Measurements from ENCODE around the gene TMEFF2.

Gene TMEFF2

DNA sequence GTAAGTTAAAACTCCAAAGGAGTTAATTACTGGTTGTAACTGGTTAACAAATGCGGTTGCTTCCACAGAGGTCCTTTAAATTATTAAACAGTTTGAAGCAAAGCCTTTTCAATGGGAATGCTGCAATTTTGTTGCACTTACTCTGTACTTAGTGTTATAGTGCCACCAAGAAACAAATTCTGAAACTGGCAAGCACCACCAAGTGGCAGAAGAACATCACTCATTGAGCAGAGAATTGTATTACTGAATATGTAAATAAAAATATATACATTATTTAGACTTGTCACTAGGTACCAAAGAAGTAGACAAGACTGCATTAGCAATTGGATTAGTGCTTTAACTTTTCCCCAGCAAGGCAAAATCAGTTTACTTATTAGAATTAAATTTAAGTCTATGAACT, 2.6 kb upstream of the TMEFF2 start:
- Mint-ChIP-seq H3K27me3 (peaks cover 22% of the 10 kb centered on the region), H3K4me3 (no peak overlapping the region), H3K4me1 (peaks cover 25% of the 10 kb centered on the region), H3K9me3 (no peaks in the 10 kb centered on the region), H3K36me3 (no peaks in the 10 kb centered on the region), H3K27ac (no peak overlapping the region)
- no peak for DNase-seq (ENCODE audit: low spot score in 2 of 2)
- no peak for ATAC-seq (ENCODE audit: low read depth)

DNA sequence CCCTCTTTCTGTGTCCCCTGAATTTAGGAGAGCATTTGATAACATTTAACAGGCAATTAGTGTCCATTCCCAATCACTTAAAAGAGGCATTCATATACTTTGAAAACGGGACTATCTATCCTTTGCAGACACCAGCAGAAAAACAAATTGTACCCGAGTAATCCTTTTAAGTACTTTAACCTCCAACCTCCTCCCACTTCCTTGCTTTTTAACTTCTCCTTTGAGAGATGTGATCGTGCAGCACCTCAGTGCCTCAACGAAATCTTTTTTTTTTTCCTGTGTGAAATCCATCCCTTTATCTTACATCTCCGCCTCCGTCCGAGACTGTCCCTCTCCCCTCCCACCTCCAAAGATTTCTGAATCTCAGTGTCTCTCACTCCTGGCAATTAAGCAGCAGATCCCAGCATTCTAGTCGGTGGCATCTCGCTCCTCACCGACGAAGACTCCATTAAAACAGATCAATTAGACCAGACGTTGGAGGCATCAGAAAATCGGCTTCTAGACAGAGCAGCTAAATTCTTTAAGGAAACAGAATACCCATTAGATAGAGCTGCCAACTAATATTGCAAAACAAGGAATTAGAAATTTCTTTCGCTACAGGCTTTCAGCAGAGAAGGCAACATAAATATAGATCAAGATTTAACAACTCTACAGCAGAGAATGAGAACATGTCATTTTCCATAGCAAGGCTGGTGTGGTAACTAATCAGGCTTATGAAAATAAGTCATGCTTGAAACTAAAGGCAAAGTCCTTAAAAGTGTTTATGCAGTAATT, 1.9 kb upstream of the TMEFF2 start:
- Mint-ChIP-seq H3K4me1 (peaks cover 25% of the 10 kb centered on the region), H3K27me3 (peaks cover 22% of the 10 kb centered on the region), H3K9me3 (no peaks in the 10 kb centered on the region), H3K36me3 (no peaks in the 10 kb centered on the region), H3K4me3 (peak overlapping the region; percentile 74), H3K27ac (no peak overlapping the region)
- DNase-seq (ENCODE audit: low spot score in 2 of 2) (no peak), ATAC-seq (ENCODE audit: low read depth) (no peak)

DNA sequence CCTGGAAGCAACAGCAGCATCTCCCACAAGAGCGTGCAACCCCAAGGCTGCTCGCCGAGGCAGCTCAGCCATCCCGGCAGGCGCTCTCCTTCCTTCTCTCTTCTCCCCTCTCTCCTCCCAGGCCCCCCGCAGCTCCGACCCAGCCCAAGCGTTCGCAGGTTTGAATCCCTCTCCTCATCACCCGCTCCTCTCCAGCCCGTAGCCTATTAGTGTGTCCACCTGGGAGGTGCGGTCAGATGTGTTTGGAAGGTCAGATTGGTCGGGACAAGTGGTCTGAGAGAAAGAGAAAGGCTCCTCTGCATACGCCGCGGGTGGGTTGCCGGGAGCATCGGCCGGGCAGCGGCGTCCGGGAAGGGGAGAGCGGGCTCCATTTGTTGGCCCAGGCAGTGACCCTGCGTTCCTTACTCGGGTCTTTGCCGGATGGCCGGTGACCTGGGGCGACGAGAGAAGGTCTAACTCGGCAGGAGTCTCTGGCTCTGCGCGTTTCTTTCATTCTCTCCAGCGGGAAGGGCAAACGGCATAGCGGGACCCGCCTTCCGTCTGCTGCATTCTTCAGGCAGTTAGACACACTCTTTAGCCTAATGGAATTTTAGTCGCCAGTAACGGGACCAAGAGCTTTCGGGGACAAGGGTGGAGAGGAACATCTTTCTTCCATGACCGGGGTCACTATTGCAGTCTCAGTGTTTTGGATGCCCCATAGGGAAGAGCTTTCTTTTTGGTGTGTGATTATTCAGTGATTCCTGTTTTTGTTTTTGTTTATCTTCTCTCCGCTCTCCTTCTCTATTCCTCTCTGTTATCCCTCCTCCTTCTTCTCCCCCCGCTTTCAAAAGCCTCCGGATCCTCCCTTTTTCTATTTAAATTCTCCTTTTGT, 1.1 kb upstream of the TMEFF2 start:
- Mint-ChIP-seq H3K27me3 (peaks cover 22% of the 10 kb centered on the region), H3K27ac (no peak overlapping the region), H3K4me3 (peak overlapping the region; percentile 74), H3K9me3 (no peaks in the 10 kb centered on the region), H3K4me1 (peaks cover 25% of the 10 kb centered on the region), H3K36me3 (no peaks in the 10 kb centered on the region)
- DNase-seq (ENCODE audit: low spot score in 2 of 2) (no peak), ATAC-seq (ENCODE audit: low read depth) (peak; percentile 25)

DNA sequence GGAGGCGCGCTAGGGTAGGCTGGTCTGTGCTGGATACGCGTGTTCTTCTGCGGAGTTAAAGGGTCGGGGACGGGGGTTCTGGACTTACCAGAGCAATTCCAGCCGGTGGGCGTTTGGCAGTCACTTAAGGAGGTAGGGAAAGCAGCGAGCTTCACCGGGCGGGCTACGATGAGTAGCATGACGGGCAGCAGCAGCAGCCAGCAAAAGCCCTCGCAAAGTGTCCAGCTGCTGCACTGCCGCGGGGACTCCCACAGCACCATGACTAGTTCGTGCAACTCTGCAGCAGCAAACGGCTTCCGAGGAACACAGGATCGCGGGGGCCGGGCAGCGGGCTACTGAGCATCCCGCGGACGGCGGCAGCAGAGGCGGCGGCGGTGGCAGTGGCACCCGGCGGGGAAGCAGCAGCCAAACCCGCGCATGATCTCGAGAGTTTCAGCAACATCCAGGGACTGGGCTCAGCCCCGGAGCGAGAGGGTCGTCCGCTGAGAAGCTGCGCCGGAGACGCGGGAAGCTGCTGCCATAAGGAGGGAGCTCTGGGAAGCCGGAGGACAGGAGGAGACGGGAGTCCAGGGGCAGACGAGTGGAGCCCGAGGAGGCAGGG, 368 bp downstream of the TMEFF2 start:
- peak; percentile 27 for ATAC-seq (ENCODE audit: low read depth)
- H3K4me3 Mint-ChIP-seq, result peak overlapping the region; percentile 74

DNA sequence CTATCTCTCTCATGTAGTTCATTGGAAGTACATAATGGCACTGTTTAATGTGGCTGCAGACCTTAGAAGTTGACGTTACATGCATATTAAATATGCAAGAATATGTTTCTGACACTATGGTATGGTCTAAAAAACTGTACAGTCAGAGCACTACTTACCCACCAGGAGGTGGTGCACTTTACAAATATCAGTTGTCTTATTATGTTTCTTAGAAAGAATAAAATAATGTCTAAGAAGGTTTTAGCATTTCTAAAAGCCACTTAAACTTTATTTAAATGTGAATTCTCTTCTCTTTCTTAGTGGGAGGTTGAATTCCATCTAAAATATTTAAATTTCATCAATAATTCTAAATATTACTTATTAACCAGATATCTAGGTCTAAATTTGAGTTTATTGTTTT, 4.3 kb downstream of the TMEFF2 start:
- Mint-ChIP-seq H3K27me3 (peaks cover 18% of the 10 kb centered on the region), H3K36me3 (no peaks in the 10 kb centered on the region)
- peak; percentile 30 for ATAC-seq (ENCODE audit: low read depth)

More for the DNA sequence above, 368 bp downstream of the TMEFF2 start:
- Mint-ChIP-seq H3K36me3 (no peaks in the 10 kb centered on the region), H3K27me3 (peaks cover 22% of the 10 kb centered on the region), H3K4me1 (peaks cover 25% of the 10 kb centered on the region), H3K9me3 (no peaks in the 10 kb centered on the region), H3K27ac (no peak overlapping the region)
- DNase-seq (ENCODE audit: low spot score in 2 of 2), result peak in 1 of 2 donors; percentile 25

DNA sequence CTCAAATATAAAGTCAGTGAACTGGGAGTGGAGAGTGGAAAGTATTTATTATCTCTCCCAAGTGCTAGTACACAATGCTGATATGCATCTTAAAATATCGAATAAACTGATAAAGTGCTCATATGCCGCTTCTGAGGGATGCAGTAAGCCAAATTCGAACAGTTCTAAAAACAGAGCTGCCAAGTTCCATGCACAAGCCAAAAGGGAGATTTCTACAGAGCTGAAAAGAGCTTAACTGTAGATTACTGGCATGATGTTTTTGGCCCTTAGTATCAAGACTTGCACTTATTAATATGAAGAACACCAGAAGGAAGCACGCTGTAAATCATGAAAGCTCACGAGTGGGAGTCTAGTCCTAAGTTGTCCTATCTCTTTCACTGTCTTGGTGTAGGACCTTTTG, 7.9 kb downstream of the TMEFF2 start:
- no peak overlapping the region for H3K27ac Mint-ChIP-seq
- ATAC-seq (ENCODE audit: low read depth) (no peak), DNase-seq (ENCODE audit: low spot score in 2 of 2) (no peak)
- H3K9me3 Mint-ChIP-seq, result no peaks in the 10 kb centered on the region
- H3K27me3 Mint-ChIP-seq, result peaks cover 8% of the 10 kb centered on the region
- no peaks in the 10 kb centered on the region for H3K4me1 Mint-ChIP-seq
- H3K4me3 Mint-ChIP-seq, result no peak overlapping the region
- no peaks in the 10 kb centered on the region for H3K36me3 Mint-ChIP-seq

More for the DNA sequence above, 4.3 kb downstream of the TMEFF2 start:
- no peak for DNase-seq (ENCODE audit: low spot score in 2 of 2)
- peaks cover 13% of the 10 kb centered on the region for H3K4me1 Mint-ChIP-seq
- H3K27ac Mint-ChIP-seq, result no peak overlapping the region
- no peak overlapping the region for H3K4me3 Mint-ChIP-seq
- H3K9me3 Mint-ChIP-seq, result no peaks in the 10 kb centered on the region

DNA sequence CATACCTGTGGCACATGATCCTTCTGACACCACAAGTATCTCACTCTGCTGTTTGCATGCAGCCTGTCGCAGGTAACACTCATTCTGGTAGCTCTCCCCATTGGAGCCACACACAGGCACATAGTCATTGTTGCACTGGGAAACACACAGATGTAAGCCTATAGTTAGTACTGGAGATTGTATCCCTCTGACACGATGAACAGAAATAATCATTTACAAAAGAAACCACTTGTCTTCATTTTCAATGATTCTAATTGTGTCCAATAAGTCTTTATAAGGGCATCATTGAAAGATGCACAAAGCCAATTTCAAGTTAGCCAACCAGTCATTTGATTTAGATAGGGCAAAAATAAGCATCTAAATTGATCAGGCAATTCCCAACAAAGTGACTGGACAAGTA, 10.4 kb downstream of the TMEFF2 start:
- Mint-ChIP-seq H3K36me3 (no peaks in the 10 kb centered on the region), H3K4me3 (no peak overlapping the region), H3K27me3 (peaks cover 11% of the 10 kb centered on the region), H3K27ac (no peak overlapping the region), H3K9me3 (no peaks in the 10 kb centered on the region), H3K4me1 (no peaks in the 10 kb centered on the region)
- ATAC-seq (ENCODE audit: low read depth) (no peak), DNase-seq (ENCODE audit: low spot score in 2 of 2) (no peak)

DNA sequence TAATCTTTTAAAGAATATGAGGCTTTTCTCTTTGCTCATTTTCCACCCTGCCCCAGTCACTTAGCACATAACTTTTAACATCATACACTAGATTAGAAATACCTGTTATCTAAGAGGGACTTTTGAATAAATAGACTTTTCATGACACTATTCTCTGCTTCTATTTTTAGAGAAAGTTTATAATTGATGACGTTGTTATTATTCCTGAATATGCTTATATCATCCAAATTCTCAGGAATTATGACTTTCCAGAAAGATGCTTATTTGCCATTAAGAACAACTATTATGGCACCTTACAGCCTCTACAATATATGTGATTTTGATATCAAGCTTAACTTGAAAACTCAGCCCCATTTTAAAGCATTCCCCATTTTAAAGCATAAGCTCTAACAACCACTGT, 11.4 kb downstream of the TMEFF2 start:
- H3K9me3 Mint-ChIP-seq, result no peaks in the 10 kb centered on the region
- DNase-seq (ENCODE audit: low spot score in 2 of 2) (no peak), ATAC-seq (ENCODE audit: low read depth) (no peak)
- H3K27me3 Mint-ChIP-seq, result peaks cover 10% of the 10 kb centered on the region
- no peak overlapping the region for H3K4me3 Mint-ChIP-seq
- no peaks in the 10 kb centered on the region for H3K4me1 Mint-ChIP-seq
- no peak overlapping the region for H3K27ac Mint-ChIP-seq
- no peaks in the 10 kb centered on the region for H3K36me3 Mint-ChIP-seq

DNA sequence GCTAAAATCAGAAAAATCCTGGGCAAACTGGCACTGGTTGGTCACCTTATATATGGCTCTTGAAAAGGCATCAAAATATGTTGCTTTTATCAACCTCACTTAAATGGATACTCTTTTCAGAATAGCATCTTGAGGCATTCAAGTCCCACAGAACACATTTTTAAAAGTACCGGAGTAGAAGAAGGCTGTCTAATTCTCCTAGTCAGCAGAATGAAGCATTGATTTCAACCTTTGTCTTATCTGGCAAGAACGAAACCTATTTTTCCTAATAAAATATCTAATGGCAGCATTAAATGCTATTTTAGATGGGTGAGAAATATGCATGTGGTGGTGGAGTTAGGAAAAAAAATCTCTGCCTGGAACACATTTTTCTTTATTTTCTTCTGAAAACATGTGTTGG, 27.8 kb downstream of the TMEFF2 start:
- no peak for DNase-seq (ENCODE audit: low spot score in 2 of 2)
- H3K27ac Mint-ChIP-seq, result no peak overlapping the region
- H3K9me3 Mint-ChIP-seq, result no peaks in the 10 kb centered on the region
- no peaks in the 10 kb centered on the region for H3K36me3 Mint-ChIP-seq
- H3K4me1 Mint-ChIP-seq, result peaks cover under 1% of the 10 kb centered on the region
- no peak for ATAC-seq (ENCODE audit: low read depth)
- peaks cover 15% of the 10 kb centered on the region for H3K27me3 Mint-ChIP-seq
- H3K4me3 Mint-ChIP-seq, result no peak overlapping the region

DNA sequence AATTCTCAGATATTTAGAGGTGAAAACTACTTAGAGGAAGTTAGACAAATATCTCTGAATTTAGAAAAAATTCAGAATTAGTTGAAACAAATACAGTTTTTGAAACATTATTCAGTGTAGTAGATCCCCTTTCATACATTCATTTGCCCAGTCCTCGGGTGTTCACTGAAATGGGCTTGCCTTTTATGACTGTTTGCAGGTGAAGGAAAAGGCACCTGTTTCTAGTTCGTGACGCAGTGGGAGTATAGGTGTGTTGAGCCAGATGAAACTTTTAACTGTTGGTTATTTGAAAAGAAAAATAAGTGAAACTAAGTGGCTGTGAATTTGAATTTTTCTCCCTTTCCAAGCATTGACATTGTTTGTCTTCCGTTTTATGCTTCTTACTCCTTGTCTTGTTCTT, 28.9 kb downstream of the TMEFF2 start:
- Mint-ChIP-seq H3K27me3 (peaks cover 10% of the 10 kb centered on the region), H3K4me1 (peaks cover 7% of the 10 kb centered on the region), H3K4me3 (no peak overlapping the region), H3K27ac (no peak overlapping the region), H3K9me3 (no peaks in the 10 kb centered on the region), H3K36me3 (no peaks in the 10 kb centered on the region)
- ATAC-seq (ENCODE audit: low read depth), result no peak
- no peak for DNase-seq (ENCODE audit: low spot score in 2 of 2)

DNA sequence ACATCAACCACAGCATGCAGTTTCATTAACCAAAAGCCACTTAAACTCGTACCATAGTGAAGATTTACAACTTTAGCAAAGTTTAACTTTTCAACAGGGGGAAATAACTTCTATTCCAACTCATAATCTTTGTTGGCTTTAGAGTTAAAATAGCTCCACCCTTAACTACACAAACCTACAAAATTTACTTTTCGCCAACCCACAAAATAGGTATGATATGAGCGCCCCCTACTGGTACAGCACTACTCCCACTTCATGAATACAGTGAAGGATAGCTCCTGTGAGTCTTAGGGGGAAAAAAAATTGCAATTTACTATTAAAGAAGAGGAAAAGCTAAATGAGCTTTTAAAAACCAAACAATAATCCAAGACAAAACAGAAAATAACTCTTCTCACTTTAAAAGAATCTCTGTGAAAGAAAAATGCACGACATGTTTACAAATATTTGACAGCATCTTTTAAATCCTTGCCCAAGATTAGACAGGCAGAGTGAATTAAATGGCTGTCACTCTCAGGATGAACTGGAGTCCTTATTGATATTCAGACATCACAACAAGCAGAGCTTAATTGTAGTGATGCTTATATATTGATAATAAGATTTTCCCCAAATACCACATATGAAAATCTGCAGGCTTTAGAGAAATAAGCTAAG, 32.2 kb downstream of the TMEFF2 start:
- peak; percentile 56 for ATAC-seq (ENCODE audit: low read depth)
- peak; percentile 54 to 67 for DNase-seq (ENCODE audit: low spot score in 2 of 2)
- H3K4me3 Mint-ChIP-seq, result no peak overlapping the region
- H3K9me3 Mint-ChIP-seq, result no peaks in the 10 kb centered on the region
- peaks cover 11% of the 10 kb centered on the region for H3K27me3 Mint-ChIP-seq
- peaks cover 7% of the 10 kb centered on the region for H3K4me1 Mint-ChIP-seq
- H3K36me3 Mint-ChIP-seq, result no peaks in the 10 kb centered on the region
- no peak overlapping the region for H3K27ac Mint-ChIP-seq

DNA sequence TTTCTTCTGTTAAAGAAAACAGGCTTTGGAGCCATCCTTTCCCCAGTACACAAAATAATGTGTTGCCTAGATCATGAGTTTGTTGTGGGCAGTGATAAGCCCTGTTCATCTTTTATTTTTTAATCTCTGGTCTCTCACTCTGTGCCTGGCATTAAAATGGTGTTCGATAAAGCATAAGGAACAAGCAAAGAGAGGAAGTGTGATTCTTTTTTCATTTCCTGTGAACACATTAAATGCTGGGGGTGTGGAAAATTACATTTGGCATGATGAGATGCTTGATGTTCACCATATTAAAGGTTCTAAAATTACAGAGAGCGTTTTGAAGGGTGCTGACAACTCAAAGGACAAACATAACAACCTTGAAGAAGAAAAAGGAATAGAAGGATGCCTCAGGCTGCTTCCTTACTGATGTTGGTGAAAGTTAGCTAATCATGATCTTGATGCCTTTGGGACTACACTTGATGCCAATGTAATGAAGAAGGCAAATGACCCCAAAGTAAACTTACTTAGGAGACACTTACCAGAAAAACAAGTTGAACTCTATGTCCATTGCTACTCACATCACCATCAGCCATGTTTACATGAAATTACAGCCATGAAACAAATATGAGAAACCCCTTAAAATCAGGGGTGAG, 33.0 kb downstream of the TMEFF2 start:
- no peaks in the 10 kb centered on the region for H3K9me3 Mint-ChIP-seq
- no peak overlapping the region for H3K27ac Mint-ChIP-seq
- H3K4me1 Mint-ChIP-seq, result peaks cover 7% of the 10 kb centered on the region
- peak overlapping the region; percentile 1 for H3K4me3 Mint-ChIP-seq
- peaks cover 10% of the 10 kb centered on the region for H3K27me3 Mint-ChIP-seq
- H3K36me3 Mint-ChIP-seq, result no peaks in the 10 kb centered on the region
- ATAC-seq (ENCODE audit: low read depth), result no peak
- DNase-seq (ENCODE audit: low spot score in 2 of 2), result no peak

DNA sequence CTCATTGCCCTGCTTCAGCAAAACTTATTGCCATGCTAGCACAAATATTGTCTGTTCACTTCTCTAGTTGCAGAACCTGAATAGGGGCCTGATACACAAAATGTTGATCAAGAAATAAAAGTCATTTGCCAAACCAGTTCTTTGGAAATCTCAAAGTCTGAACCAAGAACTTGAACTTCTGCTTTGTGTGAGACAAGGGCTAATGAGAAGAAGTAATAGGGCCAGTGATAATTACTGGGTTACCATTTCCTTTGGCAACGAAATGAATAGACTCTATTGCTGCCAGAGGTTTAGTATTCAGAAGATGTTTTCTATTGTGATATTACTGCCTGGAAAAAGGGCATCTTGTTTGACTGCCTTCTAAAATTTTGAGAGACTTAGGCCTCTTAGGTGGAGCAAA, 35.0 kb downstream of the TMEFF2 start:
- DNase-seq (ENCODE audit: low spot score in 2 of 2) (no peak), ATAC-seq (ENCODE audit: low read depth) (no peak)
- no peaks in the 10 kb centered on the region for H3K9me3 Mint-ChIP-seq
- H3K27me3 Mint-ChIP-seq, result peaks cover 6% of the 10 kb centered on the region
- H3K4me1 Mint-ChIP-seq, result peaks cover 7% of the 10 kb centered on the region
- no peak overlapping the region for H3K4me3 Mint-ChIP-seq
- no peak overlapping the region for H3K27ac Mint-ChIP-seq
- no peaks in the 10 kb centered on the region for H3K36me3 Mint-ChIP-seq

All from memory B cell (primary cell).